Rectal smooth muscle tissue (tissue), 1 donor: Measurements from ENCODE around the gene PSMB8.
"Not testable (repeated sequence)": the region's sequence is repeated elsewhere in the genome, so short reads cannot be mapped to it uniquely, and the experiment has no call there.

Experiments used
- H3K27ac ChIP-seq: one replicate; pipeline ENCODE4 v1.7.0; 2013; ENCODE audit warnings: low read depth, low read length, inconsistent platforms
- H3K27me3 ChIP-seq: one replicate; pipeline ENCODE4 v1.7.0; 2013; ENCODE audit warnings: low read length; ENCODE audit not compliant: control insufficient read depth, insufficient read depth
- H3K36me3 ChIP-seq: one replicate; pipeline ENCODE4 v1.7.0; 2013; ENCODE audit warnings: low read length; ENCODE audit not compliant: control insufficient read depth, insufficient read depth
- H3K4me1 ChIP-seq: one replicate; pipeline ENCODE4 v1.7.0; 2013; ENCODE audit warnings: low read length; ENCODE audit not compliant: control insufficient read depth, insufficient read depth
- H3K4me3 ChIP-seq: one replicate; pipeline ENCODE4 v1.7.0; 2013; ENCODE audit warnings: low read length
- H3K9ac ChIP-seq: one replicate; pipeline ENCODE4 v1.7.0; 2013; ENCODE audit warnings: low read length

PSMB8 gene

GRCh38 chr6:32873947-32874346 is 30.1 kb upstream of the PSMB8 start:
- H3K27ac ChIP-seq, H3K36me3 ChIP-seq, H3K9ac ChIP-seq, H3K4me1 ChIP-seq, H3K27me3 ChIP-seq, H3K4me3 ChIP-seq: not testable (repeated sequence)

DNA sequence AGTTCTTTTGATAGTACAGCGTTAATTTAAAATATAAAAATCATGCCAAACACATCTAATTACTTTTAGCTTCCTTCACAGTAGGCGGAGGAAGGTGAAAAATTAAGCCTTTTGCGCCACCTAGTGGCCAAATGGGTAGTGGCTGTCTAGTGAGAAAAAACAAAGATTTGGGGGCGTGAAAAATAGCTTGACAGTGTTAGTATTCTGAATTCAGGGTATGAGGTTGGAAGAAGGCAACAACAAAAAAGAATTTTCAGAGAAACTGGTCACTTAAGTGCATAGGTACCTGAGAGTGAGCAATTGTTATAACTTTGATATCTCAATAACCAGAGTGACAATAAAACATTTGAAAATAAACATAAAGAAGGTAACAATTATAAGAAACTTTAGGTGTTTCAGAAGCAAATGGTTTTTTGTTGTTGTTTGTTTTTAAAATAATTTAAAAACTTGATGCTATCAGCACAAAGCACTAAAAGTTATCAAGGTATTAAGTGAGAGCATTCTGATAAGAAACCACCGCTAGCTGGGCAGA is 24.5 kb upstream of the PSMB8 start:
- Histone ChIP-seq H3K4me3 (no peak overlapping the region), H3K4me1 (no peaks in the 10 kb centered on the region), H3K27me3 (no peaks in the 10 kb centered on the region), H3K9ac (no peak overlapping the region), H3K36me3 (no peaks in the 10 kb centered on the region), H3K27ac (no peak overlapping the region)

DNA sequence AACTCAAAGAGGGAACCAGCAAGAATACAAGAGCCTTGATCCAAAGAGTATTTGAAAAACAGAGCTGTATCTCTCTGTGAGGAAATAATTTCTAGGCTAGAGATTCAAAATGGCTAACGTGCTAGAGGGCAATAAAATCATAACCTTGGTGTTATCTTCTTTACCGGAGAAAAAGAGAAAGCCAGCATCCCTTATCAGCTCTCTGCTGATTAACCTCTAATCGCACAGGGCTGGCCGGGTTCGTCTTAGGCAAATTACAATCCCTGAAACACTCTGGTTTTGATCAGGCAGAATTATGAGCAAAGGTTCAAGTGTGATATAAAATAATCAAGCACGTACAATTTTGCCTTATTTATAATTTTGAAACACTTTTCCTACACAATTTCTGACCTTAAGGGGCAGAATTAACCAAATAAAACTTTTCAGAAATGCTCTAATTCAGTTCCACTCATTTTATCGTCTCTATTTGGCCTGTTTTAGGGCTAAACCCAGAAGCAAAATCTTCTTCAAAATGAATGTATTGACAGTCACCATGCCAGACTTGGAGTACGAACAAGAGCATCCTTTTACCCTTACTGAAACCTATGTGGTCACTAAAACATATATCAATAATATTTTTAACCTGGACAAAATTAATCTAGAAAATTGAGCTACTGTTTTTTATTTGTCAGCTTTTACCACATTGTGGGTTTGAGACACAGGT is 23.9 kb upstream of the PSMB8 start:
- H3K27me3 ChIP-seq = no peaks in the 10 kb centered on the region
- no peaks in the 10 kb centered on the region for H3K36me3 ChIP-seq
- H3K27ac ChIP-seq = no peak overlapping the region
- H3K9ac ChIP-seq = no peak overlapping the region
- H3K4me1 ChIP-seq = no peaks in the 10 kb centered on the region
- no peak overlapping the region for H3K4me3 ChIP-seq

- Histone ChIP-seq H3K27me3 (no peaks in the 10 kb centered on the region), H3K4me3 (no peak overlapping the region), H3K36me3 (no peaks in the 10 kb centered on the region), H3K4me1 (no peaks in the 10 kb centered on the region), H3K27ac (no peak overlapping the region), H3K9ac (no peak overlapping the region)
Measured at GRCh38 chr6:32867022-32867477, 23.2 kb upstream of the PSMB8 start.

DNA sequence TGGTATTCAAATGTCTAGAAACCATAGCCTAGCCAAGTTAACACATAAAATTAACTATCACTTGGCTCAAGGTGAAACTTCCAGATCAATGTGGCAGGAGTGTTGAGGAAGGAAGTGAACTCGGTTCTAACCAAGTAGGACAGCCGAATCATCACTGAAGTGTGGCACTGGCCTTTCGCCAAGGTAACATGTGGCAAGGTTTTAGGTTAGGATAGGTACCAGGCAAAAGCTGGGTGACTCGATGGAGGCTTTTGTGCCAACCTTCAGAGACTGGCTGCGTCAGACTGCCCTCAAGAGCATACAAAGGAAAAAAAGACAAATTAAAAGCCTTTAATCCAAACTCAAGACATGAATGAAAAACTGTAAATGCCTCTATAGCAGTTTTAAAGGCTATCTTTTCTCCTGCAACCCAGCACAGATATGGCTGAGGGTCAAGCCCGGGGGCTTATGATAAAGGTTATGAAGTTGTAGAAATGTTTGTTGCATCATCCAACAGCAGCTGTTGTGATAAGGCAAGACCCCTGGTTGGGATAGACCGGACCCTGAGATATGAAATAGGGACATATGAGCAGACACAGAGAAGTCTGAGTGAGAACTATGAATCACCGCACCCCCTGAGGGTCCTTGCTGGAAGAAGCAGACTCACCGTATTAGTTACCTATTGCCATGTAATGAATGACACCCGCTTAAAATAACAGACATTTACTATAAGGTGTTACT is 22.0 kb upstream of the PSMB8 start:
- Histone ChIP-seq H3K27me3 (no peaks in the 10 kb centered on the region), H3K4me1 (no peaks in the 10 kb centered on the region), H3K9ac (no peak overlapping the region), H3K36me3 (no peaks in the 10 kb centered on the region), H3K27ac (no peak overlapping the region), H3K4me3 (no peak overlapping the region)

- H3K9ac ChIP-seq = no peak overlapping the region
- H3K27ac ChIP-seq = no peak overlapping the region
- H3K36me3 ChIP-seq = peaks cover 7% of the 10 kb centered on the region
- no peaks in the 10 kb centered on the region for H3K4me1 ChIP-seq
- no peaks in the 10 kb centered on the region for H3K27me3 ChIP-seq
- H3K4me3 ChIP-seq = no peak overlapping the region
Measured at GRCh38 chr6:32862725-32863124, 18.9 kb upstream of the PSMB8 start.

GRCh38 chr6:32860674-32861073 is 16.8 kb upstream of the PSMB8 start:
- H3K27me3 ChIP-seq = no peaks in the 10 kb centered on the region
- no peak overlapping the region for H3K27ac ChIP-seq
- H3K4me3 ChIP-seq = no peak overlapping the region
- H3K9ac ChIP-seq = no peak overlapping the region
- peaks cover 12% of the 10 kb centered on the region for H3K36me3 ChIP-seq
- H3K4me1 ChIP-seq = no peaks in the 10 kb centered on the region

DNA sequence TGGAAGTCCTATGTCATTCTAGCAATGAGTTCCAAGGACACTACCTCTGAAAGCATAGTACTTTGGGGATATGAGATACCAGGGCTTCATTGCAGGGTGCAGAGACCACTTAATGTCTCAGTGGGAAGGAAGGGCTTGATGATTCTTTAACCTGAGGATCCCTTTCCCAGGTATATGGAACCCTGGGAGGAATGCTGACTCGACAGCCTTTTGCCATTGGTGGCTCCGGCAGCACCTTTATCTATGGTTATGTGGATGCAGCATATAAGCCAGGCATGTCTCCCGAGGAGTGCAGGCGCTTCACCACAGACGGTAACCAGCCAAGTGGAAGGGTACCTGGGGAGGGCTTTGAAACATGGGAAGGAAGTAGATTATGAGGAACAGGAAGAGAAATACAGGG is 14.3 kb upstream of the PSMB8 start:
- H3K36me3 ChIP-seq = peaks cover 12% of the 10 kb centered on the region
- no peak overlapping the region for H3K4me3 ChIP-seq
- H3K4me1 ChIP-seq = peaks cover 5% of the 10 kb centered on the region
- H3K9ac ChIP-seq = no peak overlapping the region
- H3K27ac ChIP-seq = no peak overlapping the region
- H3K27me3 ChIP-seq = no peaks in the 10 kb centered on the region

DNA sequence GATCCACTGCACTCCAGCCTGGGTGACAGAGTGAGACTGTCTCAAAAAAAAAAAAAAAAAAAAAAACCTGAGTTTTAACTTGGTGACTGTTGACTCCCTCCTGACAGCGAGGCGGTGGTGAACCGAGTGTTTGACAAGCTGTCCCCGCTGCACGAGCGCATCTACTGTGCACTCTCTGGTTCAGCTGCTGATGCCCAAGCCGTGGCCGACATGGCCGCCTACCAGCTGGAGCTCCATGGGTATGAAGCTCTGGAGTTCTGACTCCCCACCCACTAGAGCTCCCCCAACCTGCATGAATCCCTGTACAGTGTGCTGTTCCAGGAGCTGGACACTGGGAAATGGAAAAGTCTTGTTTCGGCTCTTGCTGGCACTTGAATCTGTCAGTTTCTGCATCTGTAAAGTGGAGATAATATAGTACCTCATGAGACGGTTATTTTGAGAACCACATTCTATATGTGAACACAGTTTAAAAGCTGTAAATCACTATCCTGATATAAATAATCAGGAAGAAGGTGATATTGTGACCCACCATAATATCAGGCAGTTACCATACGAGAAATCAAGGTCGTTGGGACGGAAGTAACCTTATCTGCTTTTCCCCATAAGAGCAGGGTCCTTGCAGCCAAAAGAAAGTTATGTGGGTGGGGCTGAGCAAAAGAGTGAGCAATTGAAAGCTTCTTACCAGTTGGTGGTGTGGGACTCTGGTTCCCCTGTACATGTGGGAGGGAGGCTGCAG is 13.5 kb upstream of the PSMB8 start:
- Histone ChIP-seq H3K4me3 (no peak overlapping the region), H3K9ac (no peak overlapping the region), H3K27ac (no peak overlapping the region), H3K36me3 (peaks cover 12% of the 10 kb centered on the region), H3K27me3 (no peaks in the 10 kb centered on the region), H3K4me1 (peaks cover 7% of the 10 kb centered on the region)

DNA sequence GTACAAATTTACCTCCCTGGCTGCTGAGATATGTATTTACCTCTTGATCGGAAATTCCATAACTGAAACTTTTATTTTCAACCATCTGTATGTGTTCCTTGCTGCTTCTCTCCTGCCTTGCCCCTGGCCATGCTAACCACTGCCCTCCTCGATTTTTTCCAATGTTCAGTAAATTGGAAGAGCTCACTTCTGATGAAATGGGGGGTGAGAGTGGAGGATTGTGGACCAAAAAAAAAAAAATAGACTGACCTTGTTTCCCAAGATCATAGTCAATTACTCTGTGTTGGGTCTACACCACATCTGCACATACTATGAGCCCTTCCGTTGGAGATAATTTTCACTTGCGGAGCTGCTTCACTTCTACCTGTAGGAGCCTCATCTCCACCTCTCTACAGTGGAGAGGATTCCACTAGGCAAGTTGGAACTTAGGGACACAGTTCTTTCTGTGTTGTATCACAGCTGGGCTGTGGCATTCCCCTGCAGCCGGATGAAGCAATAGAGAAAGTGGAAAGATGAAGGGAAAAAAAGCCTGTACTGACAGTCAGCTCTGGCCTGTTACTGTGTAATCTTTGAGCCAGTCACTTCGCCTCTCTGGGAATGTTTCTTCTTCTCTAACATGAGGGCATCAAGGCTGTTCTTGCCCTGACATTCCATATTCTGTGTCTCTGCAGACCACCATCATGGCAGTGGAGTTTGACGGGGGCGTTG is 11.8 kb upstream of the PSMB8 start:
- Histone ChIP-seq H3K27me3 (no peaks in the 10 kb centered on the region), H3K4me1 (peaks cover 13% of the 10 kb centered on the region), H3K4me3 (no peak overlapping the region), H3K36me3 (peaks cover 15% of the 10 kb centered on the region), H3K9ac (no peak overlapping the region), H3K27ac (no peak overlapping the region)

GRCh38 chr6:32854376-32855178 is 10.7 kb upstream of the PSMB8 start:
- Histone ChIP-seq H3K9ac (peak overlapping the region; percentile 91), H3K27ac (peak overlapping the region; percentile 93), H3K27me3 (no peaks in the 10 kb centered on the region), H3K4me3 (peak overlapping the region; percentile 97), H3K4me1 (peaks cover 13% of the 10 kb centered on the region), H3K36me3 (peaks cover 23% of the 10 kb centered on the region)
